Midbrain (tissue), 1 donor: ENCODE data around the gene CFAP20DC.
A peak's percentile ranks its signal among the peaks of the same experiment; 100 is the strongest.
"Not testable (repeated sequence)": the region's sequence is repeated elsewhere in the genome, so short reads cannot be mapped to it uniquely, and the experiment has no call there.

Experiments used
- DNase-seq: peaks from one replicate; lab custom pipeline; 2025; lab: John Stamatoyannopoulos, UW

Gene CFAP20DC

DNA sequence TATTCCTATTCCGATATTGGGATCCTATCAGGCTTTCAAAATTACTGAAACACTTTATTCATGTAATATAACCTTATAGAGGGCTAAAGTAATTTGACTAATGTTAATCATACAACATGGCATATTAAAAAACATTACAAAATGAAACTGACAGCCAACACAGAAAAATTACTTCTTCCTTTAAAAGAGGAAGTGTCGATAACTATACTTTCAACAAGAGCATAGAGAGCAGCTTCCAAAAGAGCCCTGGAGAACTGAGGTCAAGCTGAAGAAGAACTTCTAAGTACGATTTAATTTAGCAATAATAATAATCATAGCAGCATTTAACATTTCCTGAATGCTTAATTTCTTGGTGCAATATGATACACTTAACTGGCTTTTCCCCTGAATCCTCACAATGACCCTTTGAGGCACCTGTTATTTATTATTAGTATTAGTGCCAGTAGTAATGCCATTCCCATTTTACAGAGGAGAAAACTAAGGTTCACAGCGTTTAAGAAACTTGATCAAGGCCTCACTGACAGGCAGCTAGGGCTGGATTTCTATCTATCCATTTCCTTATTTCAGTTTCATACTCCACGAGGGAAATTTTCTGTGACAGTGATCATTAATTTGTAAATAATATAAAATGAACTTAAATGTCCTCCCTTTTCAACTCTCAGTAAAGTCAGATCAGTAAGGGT lies 181.6 kb downstream of the CFAP20DC start:
- DNase-seq: no peak

DNA sequence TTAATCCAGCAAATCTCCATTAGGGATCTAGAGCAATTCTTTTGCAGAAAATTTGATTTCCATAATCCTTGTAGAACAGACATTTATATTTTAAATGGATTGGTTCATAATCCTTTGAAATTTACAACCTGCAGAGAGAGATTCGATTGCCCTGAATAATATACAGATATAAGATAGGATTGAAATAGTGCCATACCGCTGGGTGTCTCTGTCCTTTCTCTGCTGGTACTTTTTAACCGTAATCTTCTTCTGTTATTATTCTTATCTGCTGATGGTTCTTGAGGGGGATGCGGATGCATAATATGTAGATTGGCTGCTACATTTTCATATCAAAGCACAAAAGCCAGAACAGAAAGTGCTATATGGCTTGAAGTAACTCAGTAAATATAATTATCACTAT lies 182.2 kb downstream of the CFAP20DC start:
- no peak for DNase-seq

DNA sequence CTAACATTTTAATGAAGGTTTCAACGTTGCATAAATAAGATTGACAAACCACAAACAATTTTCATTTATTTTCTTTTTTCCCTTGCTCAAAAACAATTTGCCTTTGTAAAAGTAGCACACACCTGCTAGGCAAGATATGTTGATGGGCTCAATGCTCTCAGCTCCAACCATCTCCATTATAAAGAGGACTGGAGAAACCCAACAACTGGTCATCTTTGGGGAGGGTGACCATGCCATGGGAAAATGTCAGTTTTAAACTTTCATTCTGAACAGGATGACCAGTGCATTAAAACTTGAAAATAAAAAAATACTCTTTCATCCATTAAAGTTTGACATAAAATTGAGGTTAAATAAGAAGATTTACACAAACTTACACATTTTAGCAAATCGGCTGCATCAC lies 183.7 kb downstream of the CFAP20DC start:
- no peak for DNase-seq

DNA sequence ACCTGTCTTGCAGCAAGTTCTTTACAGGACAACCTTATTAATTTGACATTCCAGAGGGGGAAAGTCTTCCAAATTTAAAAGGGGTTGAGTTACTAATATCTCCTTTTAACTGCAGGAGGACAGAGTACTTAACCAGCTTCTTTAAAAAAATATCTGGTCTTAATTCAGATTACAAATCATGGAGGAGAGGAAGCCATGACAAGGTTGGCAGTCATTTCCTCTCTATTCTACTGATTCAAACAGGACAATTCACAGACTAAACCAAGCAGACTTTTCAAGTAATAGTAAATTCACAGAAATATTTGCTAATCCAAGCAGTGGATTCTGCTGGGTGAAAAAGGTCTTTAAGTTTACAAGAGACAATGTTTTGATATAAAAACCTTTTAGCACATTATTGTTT lies 185.3 kb downstream of the CFAP20DC start:
- no peak for DNase-seq

DNA sequence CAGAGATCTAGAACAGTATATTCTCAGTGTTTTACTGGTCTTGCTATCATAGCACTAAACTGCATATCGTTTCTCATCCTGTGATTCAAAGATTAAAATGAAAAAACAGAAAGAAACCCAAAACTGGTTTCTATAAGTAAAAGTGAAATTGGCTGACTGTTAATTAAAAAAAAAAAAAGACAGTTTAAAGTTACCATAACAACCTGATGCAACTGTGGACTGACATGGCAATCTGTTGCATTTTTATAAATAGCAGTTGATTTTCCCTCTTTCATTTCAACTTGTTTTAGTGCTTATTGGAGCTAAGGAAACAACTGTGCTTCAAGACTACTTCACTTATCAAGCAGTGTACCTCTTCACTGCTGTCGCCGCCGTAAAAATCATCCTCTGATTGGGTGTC lies 186.6 kb downstream of the CFAP20DC start:
- DNase-seq: no peak

DNA sequence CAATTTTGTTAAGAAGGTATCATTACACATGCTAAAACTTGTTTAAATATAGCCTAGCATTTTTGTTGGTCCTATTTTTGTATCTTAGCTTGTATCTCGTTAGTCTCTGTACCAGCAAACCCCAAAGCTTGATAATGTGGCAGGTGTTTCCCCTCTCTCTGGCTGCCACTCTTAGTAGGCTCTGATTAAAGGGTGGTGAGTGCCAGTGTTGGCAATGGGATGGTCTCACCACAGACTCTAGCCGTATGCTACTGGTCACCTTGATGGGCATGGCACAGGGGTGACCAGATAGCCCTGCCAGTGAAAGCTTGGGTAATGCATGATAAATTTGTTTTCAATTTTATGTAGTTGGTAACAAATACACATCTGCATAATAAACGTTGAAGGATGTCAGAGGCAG lies 188.3 kb downstream of the CFAP20DC start:
- no peak for DNase-seq

DNA sequence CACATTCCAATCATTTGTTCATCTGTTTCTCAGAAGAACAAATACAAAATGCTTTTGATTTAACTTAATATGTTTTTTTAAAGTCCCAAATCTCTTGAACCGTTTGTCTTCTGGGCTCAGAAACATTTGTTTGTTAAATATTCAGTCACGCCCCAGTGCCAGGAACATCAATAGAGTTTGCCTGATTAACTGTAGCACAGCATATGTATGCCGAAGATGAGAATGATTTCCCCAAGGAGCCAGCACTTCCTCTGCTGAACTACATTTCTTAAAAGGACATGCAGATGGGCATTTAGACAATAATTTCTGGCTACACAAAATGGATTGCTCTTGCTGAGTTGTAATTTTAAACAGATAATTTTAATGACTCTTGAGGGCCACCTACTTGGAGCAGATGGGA lies 191.7 kb downstream of the CFAP20DC start:
- no peak for DNase-seq

DNA sequence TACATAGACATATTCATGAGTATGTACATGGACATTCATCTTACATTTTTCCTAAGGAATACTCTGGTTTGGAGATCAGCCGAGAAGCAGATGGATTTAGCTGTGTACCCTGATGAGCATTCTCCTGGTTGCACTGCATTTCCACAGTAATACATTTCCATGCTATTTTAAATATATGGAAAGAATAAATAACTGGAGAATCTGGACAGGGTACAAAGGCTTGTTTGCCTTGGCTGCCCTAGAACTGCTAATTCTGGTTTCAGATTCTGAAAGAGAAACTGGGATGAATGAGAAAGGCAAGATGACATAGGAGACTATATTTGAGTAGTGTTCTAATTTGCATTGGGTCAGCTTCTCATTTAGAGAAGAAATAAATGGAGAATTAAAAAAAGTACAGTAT lies 192.4 kb downstream of the CFAP20DC start:
- no peak for DNase-seq

DNA sequence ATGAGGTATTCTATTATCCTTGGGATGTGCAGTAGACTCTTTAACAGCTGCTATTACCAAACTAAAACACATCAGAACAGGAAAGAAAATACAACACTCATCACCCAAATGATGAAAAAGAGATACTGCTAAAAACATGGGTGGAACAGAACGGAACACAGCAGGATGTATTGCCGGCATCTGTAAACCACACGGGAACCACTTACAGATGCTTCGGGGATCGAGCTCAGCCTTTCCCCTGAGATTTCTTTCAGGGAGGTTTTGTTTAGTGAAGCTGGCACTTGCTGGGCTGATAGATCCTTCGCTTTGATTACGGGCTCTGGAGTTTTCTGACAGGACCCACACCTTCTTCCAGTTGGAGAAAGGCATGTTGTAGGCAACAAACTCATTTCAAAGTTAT lies 201.0 kb downstream of the CFAP20DC start:
- no peak for DNase-seq

DNA sequence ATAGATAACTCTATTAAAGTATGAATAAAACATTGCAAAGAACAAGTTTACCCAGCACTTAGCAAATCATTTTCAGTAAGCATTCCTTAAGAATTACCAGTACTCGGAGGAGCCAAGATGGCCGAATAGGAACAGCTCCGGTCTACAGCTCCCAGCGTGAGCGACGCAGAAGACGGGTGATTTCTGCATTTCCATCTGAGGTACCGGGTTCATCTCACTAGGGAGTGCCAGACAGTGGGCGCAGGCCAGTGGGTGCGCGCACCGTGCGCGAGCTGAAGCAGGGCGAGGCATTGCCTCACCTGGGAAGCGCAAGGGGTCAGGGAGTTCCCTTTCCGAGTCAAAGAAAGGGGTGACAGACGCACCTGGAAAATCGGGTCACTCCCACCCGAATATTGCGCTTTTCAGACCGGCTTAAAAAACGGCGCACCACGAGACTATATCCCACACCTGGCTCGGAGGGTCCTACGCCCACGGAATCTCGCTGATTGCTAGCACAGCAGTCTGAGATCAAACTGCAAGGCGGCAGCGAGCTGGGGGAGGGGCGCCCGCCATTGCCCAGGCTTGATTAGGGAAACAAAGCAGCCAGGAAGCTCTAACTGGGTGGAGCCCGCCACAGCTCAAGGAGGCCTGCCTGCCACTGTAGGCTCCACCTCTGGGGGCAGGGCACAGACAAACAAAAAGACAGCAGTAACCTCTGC lies 207.6 kb downstream of the CFAP20DC start:
- DNase-seq: not testable (repeated sequence)

DNA sequence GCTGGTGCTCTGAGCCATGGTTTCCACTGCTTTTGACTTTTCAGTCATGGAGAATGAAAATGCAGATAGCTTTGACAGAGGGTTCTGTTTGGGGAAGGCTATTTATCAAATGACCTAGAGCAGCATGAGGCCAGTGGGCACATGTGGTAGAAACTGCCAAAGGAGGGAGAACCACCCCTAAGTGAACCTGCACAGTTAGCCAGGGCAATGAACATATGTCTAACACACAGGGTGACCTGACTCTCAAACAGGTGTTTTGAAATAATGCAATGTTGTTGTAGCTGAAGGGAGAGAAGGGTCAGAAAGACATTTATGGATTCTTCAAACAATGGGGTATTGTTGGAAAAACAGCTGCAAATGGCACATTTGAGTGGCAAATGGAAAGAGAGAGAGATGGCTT lies 208.9 kb downstream of the CFAP20DC start:
- no peak for DNase-seq

DNA sequence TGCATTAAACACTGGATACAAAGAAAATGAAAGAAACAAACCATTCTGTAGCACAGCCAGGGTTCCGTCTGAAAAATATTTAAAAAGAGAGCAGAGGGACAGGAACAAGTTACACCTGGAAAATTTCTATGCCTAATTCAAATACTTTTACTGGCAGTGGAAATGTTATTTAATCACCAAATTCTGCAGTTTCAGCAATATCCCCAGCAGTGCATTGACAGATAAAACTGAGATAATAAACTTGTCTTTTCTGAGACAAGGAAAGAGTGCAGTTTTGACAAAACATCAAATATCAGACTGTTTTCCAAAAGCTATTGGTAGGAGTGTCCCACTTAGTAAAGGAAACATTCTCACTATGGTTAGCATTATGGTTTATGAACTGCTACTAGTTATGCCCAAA lies 209.9 kb downstream of the CFAP20DC start:
- no peak for DNase-seq

DNA sequence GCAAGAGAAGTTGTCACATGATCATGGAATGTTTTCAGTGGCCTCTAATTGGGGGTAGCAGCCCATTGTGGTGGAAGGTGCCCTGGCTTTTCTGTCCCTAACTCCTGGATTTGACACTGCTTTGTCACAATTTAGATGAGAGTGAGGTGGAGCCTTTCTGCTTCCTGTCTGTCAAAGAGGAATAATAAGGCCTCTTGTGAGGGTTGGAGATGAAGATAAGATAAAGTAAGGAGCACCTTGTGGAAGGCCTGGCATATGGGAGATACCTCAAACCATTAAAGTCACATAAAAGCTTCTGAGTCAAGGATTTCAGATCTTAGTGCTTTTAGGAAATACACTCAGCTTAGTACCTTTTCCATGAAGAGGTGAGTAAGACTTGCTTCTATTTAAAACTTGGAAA lies 210.6 kb downstream of the CFAP20DC start:
- no peak for DNase-seq

DNA sequence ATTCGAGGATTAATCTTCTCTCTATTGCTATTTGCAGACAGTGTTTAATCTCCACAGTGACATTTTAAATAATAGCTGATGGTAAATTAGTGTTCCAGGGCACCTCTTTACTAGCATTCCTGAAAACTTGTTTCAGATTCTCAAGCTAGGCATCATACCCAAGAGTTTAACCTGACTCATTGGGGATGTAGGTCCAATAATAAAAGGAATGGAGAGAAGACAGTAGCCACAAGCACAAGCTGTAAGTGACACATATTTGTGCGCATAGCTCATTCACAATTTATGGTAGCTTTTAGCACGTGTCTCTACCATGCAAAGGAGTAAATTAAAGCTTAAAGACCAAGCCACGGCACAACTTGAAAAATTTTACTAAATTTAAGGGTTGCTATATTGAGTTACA lies 212.0 kb downstream of the CFAP20DC start:
- no peak for DNase-seq

DNA sequence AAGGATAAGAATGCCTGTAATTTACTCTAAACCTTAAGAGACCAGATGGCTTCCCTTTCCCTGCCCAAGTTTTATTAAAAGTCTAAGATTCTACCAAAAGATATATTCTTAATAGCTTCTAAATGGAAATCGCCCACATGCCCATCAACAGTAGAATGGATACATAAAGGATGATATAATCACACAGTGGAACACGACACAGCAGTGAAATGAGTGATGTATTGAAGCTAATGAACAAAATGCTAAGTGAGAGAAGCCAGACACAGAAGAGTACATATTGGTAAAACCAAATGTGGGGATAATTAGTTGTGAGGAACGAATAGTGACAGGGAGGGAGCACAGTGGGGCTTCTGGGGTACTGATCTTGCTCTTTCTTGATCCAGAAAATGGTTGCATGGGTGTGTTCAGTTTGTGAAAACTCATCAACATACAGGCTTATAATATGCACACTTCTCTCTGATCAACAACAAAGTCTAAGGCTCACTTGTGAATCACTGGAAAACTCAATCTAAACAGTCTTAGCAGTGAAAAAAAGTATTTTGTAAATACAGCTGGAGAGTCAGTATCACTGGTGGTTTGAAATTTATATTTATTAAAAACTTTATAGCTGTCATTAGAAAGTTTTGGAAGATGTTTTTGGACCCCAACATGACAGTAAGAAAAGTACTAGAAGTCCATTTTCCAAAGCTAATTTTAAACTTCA lies 212.5 kb downstream of the CFAP20DC start:
- no peak for DNase-seq

DNA sequence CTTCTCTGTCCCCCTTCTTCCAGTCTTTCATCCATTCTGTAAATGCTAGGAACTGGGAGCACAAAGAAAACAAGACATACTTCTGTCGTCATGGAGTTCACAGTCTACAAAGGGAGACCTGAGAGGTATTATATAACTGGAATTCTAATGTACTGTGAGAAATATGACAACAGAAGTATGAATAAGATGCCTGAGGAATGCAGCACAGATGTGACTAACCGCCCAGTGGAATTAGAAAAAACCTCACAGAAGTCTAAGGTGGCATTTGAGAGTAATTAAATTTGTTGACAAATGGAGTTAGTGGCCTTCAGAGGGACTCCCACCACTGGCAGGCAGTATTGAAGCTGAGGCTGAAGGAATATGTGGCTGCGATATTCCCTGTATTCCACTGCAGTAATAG lies 214.7 kb downstream of the CFAP20DC start:
- DNase-seq: no peak

DNA sequence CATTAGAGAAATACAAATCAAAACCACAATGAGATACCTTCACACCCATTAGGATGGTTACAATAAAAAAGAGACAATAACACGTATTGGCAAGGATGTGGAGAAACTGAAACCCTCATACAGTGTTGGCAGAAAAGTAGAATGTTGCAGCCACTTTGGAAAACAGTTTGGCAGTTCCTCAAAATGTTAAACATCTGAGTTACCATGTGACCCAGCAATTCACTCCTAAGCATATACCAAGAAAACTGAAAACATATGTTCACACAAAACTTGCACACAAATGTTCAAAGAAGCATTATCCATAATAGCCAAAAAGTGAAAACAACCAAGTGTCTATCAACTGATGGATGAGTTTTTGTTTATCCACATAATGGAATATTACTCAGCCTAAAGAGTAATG lies 216.3 kb downstream of the CFAP20DC start:
- DNase-seq: no peak

DNA sequence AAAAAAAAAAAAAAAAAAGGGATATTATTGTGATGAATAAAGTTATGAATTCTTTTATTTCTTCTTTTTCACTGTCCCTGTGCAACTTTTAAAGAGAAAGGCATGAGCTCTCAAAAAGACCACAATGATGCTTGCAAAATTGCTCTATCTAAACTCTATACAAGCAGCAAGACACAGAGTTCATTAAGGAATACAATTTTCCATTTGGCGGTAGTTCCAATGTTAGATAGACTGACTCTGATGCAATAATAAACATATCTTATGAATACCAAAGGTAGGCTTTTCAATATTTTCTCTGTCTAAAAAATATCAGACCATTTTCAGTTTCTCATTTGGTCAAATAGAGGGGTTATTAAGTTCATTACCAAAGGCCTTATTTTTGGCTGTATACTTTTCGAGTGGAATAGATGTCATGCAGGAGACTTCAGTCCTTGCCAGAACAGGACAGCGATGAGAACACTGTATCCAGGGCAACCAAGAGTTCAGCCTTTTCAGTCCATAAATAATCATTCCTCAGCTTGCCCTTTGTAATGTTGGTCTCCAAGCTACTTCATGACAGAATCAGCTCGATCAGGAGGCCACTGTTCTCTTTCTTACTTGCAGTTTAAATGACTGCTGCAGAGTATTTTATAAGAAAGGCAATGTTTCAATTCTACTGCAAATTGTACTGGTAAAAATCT lies 220.4 kb downstream of the CFAP20DC start:
- DNase-seq: peak; percentile 5

DNA sequence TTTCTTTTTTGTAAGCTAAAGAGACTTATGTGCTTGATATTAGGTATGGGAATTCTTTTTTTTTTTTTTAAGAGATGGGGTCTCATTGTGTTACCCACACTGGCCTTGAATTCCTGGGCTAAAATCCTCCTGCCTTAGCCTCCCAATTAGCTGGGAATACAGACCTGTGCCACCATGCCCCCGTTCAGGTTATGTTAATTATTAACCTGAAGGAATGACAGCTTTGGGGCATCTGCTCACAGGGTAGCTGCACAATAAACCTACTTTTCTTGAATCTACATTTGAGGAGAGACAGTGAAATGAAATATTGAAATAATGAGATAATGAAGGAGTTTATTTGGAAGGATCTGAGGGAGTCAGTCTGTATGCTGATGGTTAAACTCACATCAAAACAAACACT lies 225.0 kb downstream of the CFAP20DC start:
- DNase-seq: no peak

DNA sequence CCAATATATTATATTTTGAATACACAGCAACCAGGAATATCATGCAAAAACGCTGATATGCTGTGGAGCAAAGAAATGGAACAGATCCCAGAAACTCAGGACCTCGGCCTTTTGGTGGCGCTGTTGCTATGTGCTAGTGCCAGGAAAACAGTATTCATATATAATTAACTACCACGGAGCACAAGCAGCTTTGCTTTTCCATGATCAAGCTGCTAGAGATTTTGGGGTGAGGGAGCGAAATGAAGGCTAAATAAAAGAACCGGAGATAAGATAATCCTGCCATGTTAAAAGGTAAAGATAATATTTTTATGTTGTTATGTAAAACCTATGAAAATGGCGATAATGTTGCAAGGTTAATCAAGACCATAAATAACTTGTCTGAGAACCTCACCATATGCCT lies 225.5 kb downstream of the CFAP20DC start:
- DNase-seq: peak; percentile 47

DNA sequence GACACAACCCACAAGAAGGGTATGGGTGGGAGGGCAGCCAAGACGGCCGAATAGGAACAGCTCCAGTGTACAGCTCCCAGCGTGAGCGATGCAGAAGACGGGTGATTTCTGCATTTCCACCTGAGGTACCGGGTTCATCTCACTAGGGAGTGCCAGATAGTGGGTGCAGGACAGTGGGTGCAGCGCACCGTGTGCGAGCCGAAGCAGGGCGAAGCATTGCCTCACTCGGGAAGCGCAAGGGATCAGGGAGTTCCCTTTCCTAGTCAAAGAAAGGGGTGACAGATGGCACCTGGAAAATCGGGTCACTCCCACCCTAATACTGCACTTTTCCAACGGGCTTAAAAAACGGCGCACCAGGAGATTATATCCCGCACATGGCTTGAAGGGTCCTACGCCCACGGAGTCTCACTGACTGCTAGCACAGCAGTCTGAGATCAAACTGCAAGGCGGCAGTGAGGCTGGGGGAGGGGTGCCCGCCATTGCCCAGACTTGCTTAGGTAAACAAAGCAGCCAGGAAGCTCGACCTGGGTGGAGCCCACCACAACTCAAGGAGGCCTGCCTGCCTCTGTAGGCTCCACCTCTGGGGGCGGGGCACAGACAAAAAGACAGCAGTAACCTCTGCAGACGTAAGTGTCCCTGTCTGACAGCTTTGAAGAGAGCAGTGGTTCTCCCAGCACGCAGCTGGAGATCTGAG lies 243.1 kb downstream of the CFAP20DC start:
- not testable (repeated sequence) for DNase-seq

DNA sequence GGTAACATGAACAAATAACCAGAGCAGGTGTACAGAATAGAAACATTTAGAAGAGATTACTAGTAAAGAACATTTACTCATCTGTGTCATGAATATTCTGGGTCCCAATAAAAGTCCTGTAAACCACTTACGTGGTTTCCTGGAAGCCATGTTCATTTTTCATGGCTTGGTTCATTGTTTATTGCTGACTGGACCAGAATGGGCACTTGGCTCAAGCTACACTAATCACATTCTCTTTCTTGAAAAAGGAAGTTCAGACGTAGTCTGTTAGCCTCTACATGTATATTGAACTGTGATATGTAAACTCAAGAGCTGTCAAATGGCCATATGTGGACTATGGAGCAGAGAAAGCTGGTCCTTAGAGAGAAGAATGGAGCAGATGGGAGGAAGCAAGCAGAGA lies 244.9 kb downstream of the CFAP20DC start:
- DNase-seq: no peak
